ENCODE results near the gene AQP12B.

DNA sequence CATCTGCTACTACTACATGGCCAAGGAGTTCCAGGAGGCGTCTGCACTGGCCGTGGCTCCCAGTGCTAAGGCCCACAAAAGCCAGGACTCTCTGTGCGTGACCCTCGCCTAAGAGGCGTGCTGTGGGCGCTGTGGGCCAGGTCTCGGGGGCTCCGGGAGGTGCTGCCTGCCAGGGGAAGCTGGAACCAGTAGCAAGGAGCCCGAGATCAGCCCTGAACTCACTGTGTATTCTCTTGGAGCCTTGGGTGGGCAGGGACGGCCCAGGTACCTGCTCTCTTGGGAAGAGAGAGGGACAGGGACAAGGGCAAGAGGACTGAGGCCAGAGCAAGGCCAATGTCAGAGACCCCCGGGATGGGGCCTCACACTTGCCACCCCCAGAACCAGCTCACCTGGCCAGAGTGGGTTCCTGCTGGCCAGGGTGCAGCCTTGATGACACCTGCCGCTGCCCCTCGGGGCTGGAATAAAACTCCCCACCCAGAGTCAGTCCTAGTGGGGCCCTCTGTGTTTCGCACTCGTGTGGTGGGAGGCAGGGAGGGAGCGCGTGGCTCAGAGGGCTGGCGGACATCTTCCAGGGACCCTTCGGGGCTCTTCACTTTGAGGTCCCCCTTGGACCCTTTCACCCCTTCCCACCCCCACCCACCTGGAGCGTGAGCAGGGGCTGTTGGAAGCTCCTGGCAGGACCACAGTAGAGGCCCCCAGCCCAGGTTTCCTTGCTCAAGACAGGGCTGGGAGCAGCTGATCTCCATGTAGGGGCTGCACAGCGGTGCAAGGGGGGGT, 51.7 kb downstream of the AQP12B start:
- no peak for TF ChIP-seq POLR2A (IDR thresholded peaks at IDR 0.05)
- TF ChIP-seq, protein P1, sequence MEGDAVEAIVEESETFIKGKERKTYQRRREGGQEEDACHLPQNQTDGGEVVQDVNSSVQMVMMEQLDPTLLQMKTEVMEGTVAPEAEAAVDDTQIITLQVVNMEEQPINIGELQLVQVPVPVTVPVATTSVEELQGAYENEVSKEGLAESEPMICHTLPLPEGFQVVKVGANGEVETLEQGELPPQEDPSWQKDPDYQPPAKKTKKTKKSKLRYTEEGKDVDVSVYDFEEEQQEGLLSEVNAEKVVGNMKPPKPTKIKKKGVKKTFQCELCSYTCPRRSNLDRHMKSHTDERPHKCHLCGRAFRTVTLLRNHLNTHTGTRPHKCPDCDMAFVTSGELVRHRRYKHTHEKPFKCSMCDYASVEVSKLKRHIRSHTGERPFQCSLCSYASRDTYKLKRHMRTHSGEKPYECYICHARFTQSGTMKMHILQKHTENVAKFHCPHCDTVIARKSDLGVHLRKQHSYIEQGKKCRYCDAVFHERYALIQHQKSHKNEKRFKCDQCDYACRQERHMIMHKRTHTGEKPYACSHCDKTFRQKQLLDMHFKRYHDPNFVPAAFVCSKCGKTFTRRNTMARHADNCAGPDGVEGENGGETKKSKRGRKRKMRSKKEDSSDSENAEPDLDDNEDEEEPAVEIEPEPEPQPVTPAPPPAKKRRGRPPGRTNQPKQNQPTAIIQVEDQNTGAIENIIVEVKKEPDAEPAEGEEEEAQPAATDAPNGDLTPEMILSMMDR (IDR thresholded peaks at IDR 0.05): no peak
- TF ChIP-seq POLR2AphosphoS5 (IDR thresholded peaks at IDR 0.05): no peak
